ENCODE results near the gene CEMIP2. TPM values are rescaled to one million over a fixed set of nuclear protein-coding genes. Genes with fewer than 3 reads are reported as not detected.
A peak's percentile ranks its signal among the peaks of the same experiment; 100 is the strongest.

The CEMIP2 gene
- total and polyA plus RNA-seq, 4 donors = 24.6 to 64.9 (median 48.6) TPM

DNA sequence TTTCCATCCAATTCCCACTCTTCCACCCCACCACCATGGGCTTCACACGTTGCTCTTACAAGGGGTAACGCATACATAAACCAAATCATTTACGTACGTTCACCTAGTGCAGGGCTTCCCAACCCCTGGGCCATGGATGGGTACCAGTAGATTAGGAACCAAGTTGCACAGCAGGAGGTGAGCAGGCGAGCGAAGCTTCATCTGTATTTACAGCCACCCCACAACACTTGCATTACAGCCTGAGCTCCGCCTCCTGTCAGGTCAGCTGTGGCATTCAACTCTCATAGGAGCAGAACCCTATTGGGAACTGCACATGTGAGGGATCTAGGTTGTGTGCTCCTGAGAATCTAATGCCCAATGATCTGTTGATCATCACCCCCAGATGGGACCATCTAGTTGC, 82.3 kb downstream of the CEMIP2 start:
- WGBS (ENCODE audit: insufficient coverage) = 100% methylated on average over 3 of the region's 7 CpGs
- H3K4me3 ChIP-seq (ENCODE audit: low read depth, low read length) = no peak overlapping the region
- H3K36me3 ChIP-seq (ENCODE audit: control insufficient read depth, insufficient read depth, low read length) = no peaks in the 10 kb centered on the region
- H3K27me3 ChIP-seq (ENCODE audit: control insufficient read depth, insufficient read depth, low read length) = no peaks in the 10 kb centered on the region
- H3K4me1 ChIP-seq (ENCODE audit: control insufficient read depth, insufficient read depth, low read length) = peaks cover 3% of the 10 kb centered on the region
- no peaks in the 10 kb centered on the region for H3K9me3 ChIP-seq (ENCODE audit: control insufficient read depth, insufficient read depth, low read length)
- no peak overlapping the region for H3K27ac ChIP-seq (ENCODE audit: low read depth, low read length)
- no peak for DNase-seq (ENCODE audit: low read depth in 4 of 6, low spot score in 6 of 6)

GRCh38 chr9:71685394-71685793, 82.9 kb downstream of the CEMIP2 start:
- no peaks in the 10 kb centered on the region for H3K36me3 ChIP-seq (ENCODE audit: control insufficient read depth, insufficient read depth, low read length)
- H3K4me3 ChIP-seq (ENCODE audit: low read depth, low read length) = no peak overlapping the region
- no peak for DNase-seq (ENCODE audit: low read depth in 4 of 6, low spot score in 6 of 6)
- H3K9me3 ChIP-seq (ENCODE audit: control insufficient read depth, insufficient read depth, low read length) = no peaks in the 10 kb centered on the region
- H3K27ac ChIP-seq (ENCODE audit: low read depth, low read length) = no peak overlapping the region
- WGBS (ENCODE audit: insufficient coverage) = no CpG with 5 or more reads among the region's 1 CpG
- H3K27me3 ChIP-seq (ENCODE audit: control insufficient read depth, insufficient read depth, low read length) = no peaks in the 10 kb centered on the region
- H3K4me1 ChIP-seq (ENCODE audit: control insufficient read depth, insufficient read depth, low read length) = peaks cover 3% of the 10 kb centered on the region

- DNase-seq (ENCODE audit: low read depth in 4 of 6, low spot score in 6 of 6) = no peak
- Histone ChIP-seq H3K4me3 (ENCODE audit: low read depth, low read length) (no peak overlapping the region), H3K36me3 (ENCODE audit: control insufficient read depth, insufficient read depth, low read length) (no peaks in the 10 kb centered on the region), H3K9me3 (ENCODE audit: control insufficient read depth, insufficient read depth, low read length) (no peaks in the 10 kb centered on the region), H3K27me3 (ENCODE audit: control insufficient read depth, insufficient read depth, low read length) (no peaks in the 10 kb centered on the region), H3K27ac (ENCODE audit: low read depth, low read length) (no peak overlapping the region), H3K4me1 (ENCODE audit: control insufficient read depth, insufficient read depth, low read length) (peaks cover 3% of the 10 kb centered on the region)
- 60% methylated on average over 1 of the region's 2 CpGs for WGBS (ENCODE audit: insufficient coverage)
Observed at GRCh38 chr9:71684566-71684965, 83.7 kb downstream of the CEMIP2 start.

DNA sequence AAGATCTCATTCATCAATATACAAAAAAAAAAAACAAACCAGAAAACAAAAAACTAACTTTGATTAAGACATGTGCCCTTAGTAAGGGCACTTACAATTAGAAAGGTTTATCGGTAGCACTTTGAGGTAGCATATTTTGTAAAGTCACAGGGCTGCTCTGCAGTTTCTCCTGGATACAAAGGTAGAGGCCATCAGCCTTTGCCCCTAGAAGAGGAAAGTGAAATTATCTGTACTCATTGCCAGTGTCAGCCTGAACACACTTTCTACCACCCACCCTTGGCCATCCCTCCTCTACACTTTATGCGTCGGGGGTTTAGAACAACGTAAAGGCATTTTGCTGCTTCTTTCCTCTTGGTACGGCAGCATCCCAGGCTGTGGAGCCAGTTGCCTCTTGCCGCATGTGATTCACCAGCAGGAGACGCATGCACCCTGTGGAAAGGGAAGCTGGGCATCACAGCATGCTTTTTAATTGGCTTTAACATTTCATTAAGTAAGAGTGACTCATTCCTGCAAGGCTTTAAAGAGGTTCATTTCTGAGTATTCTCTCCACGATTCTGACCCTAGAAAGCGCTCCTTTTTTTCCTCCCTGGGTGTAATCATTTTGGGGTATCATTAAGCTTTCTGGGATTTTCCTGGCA, 84.6 kb downstream of the CEMIP2 start:
- peak in 4 of 6 donors; percentile 25 to 85 (median 49) for DNase-seq (ENCODE audit: low read depth in 4 of 6, low spot score in 6 of 6)
- WGBS (ENCODE audit: insufficient coverage) = 60% methylated on average over 1 of the region's 9 CpGs
- Histone ChIP-seq H3K36me3 (ENCODE audit: control insufficient read depth, insufficient read depth, low read length) (no peaks in the 10 kb centered on the region), H3K9me3 (ENCODE audit: control insufficient read depth, insufficient read depth, low read length) (no peaks in the 10 kb centered on the region), H3K27me3 (ENCODE audit: control insufficient read depth, insufficient read depth, low read length) (no peaks in the 10 kb centered on the region), H3K4me3 (ENCODE audit: low read depth, low read length) (no peak overlapping the region), H3K4me1 (ENCODE audit: control insufficient read depth, insufficient read depth, low read length) (peaks cover 3% of the 10 kb centered on the region), H3K27ac (ENCODE audit: low read depth, low read length) (no peak overlapping the region)

DNA sequence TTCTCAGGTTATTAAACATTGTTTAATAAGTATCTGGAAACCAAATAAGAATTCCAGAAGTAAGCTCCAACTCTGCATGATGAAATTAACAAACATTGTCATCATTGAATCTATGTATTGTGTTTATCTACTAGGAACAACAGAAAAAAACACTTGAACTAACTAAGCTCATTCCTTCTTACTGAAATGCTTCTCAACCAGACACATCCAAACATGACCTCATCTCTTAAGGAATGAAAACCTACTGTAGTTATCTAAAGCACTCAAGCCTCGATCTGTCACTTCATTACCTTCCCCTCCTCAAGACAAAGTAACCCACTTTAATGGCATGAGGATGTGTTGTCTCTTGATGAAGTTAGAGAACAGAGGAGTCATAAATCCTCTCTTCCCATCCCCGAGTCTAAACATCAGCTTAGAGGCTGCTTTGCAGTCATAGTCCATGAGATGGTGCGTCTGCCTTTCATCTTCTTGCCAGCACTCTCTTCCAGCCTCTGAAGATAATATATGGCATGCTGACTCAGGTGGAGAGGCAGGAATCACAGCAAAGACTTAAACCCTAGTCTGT, 86.5 kb downstream of the CEMIP2 start:
- no CpG with 5 or more reads among the region's 3 CpGs for WGBS (ENCODE audit: insufficient coverage)
- peaks cover 3% of the 10 kb centered on the region for H3K4me1 ChIP-seq (ENCODE audit: control insufficient read depth, insufficient read depth, low read length)
- H3K36me3 ChIP-seq (ENCODE audit: control insufficient read depth, insufficient read depth, low read length) = no peaks in the 10 kb centered on the region
- no peaks in the 10 kb centered on the region for H3K27me3 ChIP-seq (ENCODE audit: control insufficient read depth, insufficient read depth, low read length)
- H3K4me3 ChIP-seq (ENCODE audit: low read depth, low read length) = no peak overlapping the region
- H3K9me3 ChIP-seq (ENCODE audit: control insufficient read depth, insufficient read depth, low read length) = no peaks in the 10 kb centered on the region
- DNase-seq (ENCODE audit: low read depth in 4 of 6, low spot score in 6 of 6) = peak in 1 of 6 donors; percentile 64
- peak overlapping the region; percentile 34 for H3K27ac ChIP-seq (ENCODE audit: low read depth, low read length)

GRCh38 chr9:71681104-71681707, 87.1 kb downstream of the CEMIP2 start:
- no peak overlapping the region for H3K27ac ChIP-seq (ENCODE audit: low read depth, low read length)
- H3K27me3 ChIP-seq (ENCODE audit: control insufficient read depth, insufficient read depth, low read length) = no peaks in the 10 kb centered on the region
- no peaks in the 10 kb centered on the region for H3K36me3 ChIP-seq (ENCODE audit: control insufficient read depth, insufficient read depth, low read length)
- peak in 1 of 6 donors; percentile 47 for DNase-seq (ENCODE audit: low read depth in 4 of 6, low spot score in 6 of 6)
- H3K4me3 ChIP-seq (ENCODE audit: low read depth, low read length) = no peak overlapping the region
- no CpG with 5 or more reads among the region's 1 CpG for WGBS (ENCODE audit: insufficient coverage)
- H3K9me3 ChIP-seq (ENCODE audit: control insufficient read depth, insufficient read depth, low read length) = no peaks in the 10 kb centered on the region
- H3K4me1 ChIP-seq (ENCODE audit: control insufficient read depth, insufficient read depth, low read length) = peaks cover 3% of the 10 kb centered on the region

GRCh38 chr9:71680189-71680980, 87.9 kb downstream of the CEMIP2 start:
- Histone ChIP-seq H3K4me1 (ENCODE audit: control insufficient read depth, insufficient read depth, low read length) (peaks cover 3% of the 10 kb centered on the region), H3K36me3 (ENCODE audit: control insufficient read depth, insufficient read depth, low read length) (no peaks in the 10 kb centered on the region), H3K4me3 (ENCODE audit: low read depth, low read length) (no peak overlapping the region), H3K27me3 (ENCODE audit: control insufficient read depth, insufficient read depth, low read length) (no peaks in the 10 kb centered on the region), H3K9me3 (ENCODE audit: control insufficient read depth, insufficient read depth, low read length) (no peaks in the 10 kb centered on the region), H3K27ac (ENCODE audit: low read depth, low read length) (no peak overlapping the region)
- no CpG with 5 or more reads among the region's 5 CpGs for WGBS (ENCODE audit: insufficient coverage)
- no peak for DNase-seq (ENCODE audit: low read depth in 4 of 6, low spot score in 6 of 6)

- H3K4me3 ChIP-seq (ENCODE audit: low read depth, low read length) = no peak overlapping the region
- no peaks in the 10 kb centered on the region for H3K9me3 ChIP-seq (ENCODE audit: control insufficient read depth, insufficient read depth, low read length)
- no peaks in the 10 kb centered on the region for H3K27me3 ChIP-seq (ENCODE audit: control insufficient read depth, insufficient read depth, low read length)
- H3K27ac ChIP-seq (ENCODE audit: low read depth, low read length) = no peak overlapping the region
- no peaks in the 10 kb centered on the region for H3K4me1 ChIP-seq (ENCODE audit: control insufficient read depth, insufficient read depth, low read length)
- DNase-seq (ENCODE audit: low read depth in 4 of 6, low spot score in 6 of 6) = no peak
- no peaks in the 10 kb centered on the region for H3K36me3 ChIP-seq (ENCODE audit: control insufficient read depth, insufficient read depth, low read length)
- WGBS (ENCODE audit: insufficient coverage) = 0% methylated on average over 1 of the region's 3 CpGs
Observed at GRCh38 chr9:71678999-71679398, 89.3 kb downstream of the CEMIP2 start.

- Histone ChIP-seq H3K4me3 (ENCODE audit: low read depth, low read length) (no peak overlapping the region), H3K9me3 (ENCODE audit: control insufficient read depth, insufficient read depth, low read length) (no peaks in the 10 kb centered on the region), H3K27me3 (ENCODE audit: control insufficient read depth, insufficient read depth, low read length) (no peaks in the 10 kb centered on the region), H3K4me1 (ENCODE audit: control insufficient read depth, insufficient read depth, low read length) (no peaks in the 10 kb centered on the region), H3K27ac (ENCODE audit: low read depth, low read length) (no peak overlapping the region), H3K36me3 (ENCODE audit: control insufficient read depth, insufficient read depth, low read length) (no peaks in the 10 kb centered on the region)
- WGBS (ENCODE audit: insufficient coverage) = no CpG with 5 or more reads among the region's 1 CpG
- DNase-seq (ENCODE audit: low read depth in 4 of 6, low spot score in 6 of 6) = no peak
Observed at GRCh38 chr9:71677209-71677608, 91.1 kb downstream of the CEMIP2 start.
